Activated CD4-positive, CD25-positive, alpha-beta regulatory T cell treated with anti-CD3 and anti-CD28 coated beads, Interleukin-2, amount 50 U/mL, for 72 hours (primary cell): Measurements from ENCODE around the gene PPID.
"Not testable (repeated sequence)": the region's sequence is repeated elsewhere in the genome, so short reads cannot be mapped to it uniquely, and the experiment has no call there.

Source experiments
- DNase-seq: peaks from one replicate; pipeline ENCODE4 v3.0.0; 2021

PPID gene

GRCh38 chr4:158664806-158665205 lies 58.4 kb downstream of the PPID start:
- no peak for DNase-seq

DNA sequence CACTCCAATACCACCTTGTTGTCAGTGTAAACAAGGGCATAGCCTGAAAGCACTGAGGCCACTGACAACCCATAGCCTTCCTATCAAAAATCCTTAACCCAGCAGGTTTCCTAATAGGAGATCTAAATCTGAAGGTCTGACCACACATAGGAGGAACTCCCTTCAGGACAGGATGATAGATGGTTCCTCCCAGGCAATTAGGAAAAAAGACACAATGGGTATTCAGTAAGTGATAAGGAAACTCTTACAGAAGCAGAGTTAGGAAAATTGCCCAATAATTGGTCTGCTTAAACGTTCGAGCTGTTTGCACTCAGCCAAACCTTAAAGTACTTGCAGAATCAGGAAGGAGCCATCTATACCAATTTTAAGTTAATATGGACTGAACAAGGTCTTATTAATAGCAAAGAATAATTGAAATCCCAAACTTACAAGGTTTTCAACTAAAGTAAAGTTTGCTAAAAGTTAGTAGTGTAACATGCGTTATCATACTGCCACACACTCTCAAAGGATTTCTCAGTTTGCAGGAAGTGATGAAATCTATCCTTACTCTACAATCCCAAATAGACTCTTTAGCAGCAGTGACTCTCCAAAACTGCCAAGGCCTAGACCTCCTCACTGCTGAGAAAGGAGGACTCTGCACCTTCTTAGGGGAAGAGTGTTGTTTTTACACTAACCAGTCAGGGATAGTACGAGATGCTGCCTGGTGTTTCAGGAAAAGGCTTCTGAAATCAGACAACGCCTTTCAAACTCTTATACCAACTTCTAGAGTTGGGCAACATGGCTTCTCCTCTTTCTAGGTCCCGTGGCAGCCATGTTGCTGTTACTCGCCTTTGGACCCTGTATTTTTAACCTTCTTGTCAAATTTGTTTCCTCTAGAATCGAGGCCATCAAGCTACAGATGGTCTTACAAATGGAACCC lies 59.2 kb downstream of the PPID start:
- not testable (repeated sequence) for DNase-seq

- DNase-seq = not testable (repeated sequence)
Measured at GRCh38 chr4:158663255-158663654, 59.9 kb downstream of the PPID start.
